ENCODE results near the gene TTC7B.

The TTC7B gene

DNA sequence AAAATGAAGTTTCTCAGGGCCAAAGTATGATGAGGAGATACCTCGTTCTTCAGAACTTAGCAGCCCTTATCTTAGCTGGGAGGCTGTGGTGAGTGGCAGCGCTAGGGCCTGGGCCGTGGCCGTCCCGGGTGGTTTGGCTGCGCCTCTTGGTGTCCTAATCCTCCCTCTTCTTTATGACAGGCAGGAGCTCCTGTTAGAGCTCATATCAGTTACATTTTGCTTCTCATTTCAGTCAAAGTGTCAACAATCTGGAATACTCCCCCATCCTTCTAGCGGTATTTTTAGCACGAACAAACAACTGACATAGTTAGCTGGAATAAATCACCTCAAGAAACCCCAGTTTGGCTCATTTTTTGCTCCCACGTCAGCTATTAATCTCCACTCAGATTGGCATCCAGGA lies 188.8 kb downstream of the TTC7B start:
- H3K36me3 Mint-ChIP-seq (ENCODE audit: insufficient read depth), result no peaks in the 10 kb centered on the region
- H3K4me1 Mint-ChIP-seq, result no peaks in the 10 kb centered on the region
- H3K27ac Mint-ChIP-seq (ENCODE audit: low read depth), result no peak overlapping the region
- DNase-seq (ENCODE audit: low spot score in 2 of 2), result no peak
- peaks cover 23% of the 10 kb centered on the region for H3K27me3 Mint-ChIP-seq
- ATAC-seq (replicated peaks; ENCODE audit: extremely low read depth, poor library complexity, severe bottlenecking), result no peak
- no peaks in the 10 kb centered on the region for H3K9me3 Mint-ChIP-seq
- H3K4me3 Mint-ChIP-seq, result no peak overlapping the region

DNA sequence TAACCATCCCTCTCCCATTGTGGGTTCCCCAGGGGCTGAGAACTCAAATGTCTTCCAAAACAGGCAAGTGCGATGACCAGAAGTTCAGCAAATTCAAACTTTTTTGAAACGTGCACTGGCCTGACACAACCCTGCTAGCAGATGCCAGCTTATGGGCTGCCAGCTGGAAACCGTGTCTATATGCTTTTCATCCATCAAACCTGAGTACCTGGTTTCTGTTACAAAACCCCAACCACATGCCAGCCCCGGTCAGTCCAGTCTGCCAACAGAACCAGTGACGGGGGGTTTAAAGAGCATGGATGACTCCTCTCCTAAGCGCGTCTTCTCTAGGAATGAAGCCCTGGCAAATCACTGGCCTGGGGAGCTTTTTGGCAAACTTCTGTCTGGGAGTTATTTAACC lies 189.7 kb downstream of the TTC7B start:
- Mint-ChIP-seq H3K36me3 (ENCODE audit: insufficient read depth) (no peaks in the 10 kb centered on the region), H3K27ac (ENCODE audit: low read depth) (no peak overlapping the region), H3K9me3 (no peaks in the 10 kb centered on the region), H3K4me3 (no peak overlapping the region), H3K4me1 (no peaks in the 10 kb centered on the region), H3K27me3 (peaks cover 17% of the 10 kb centered on the region)
- DNase-seq (ENCODE audit: low spot score in 2 of 2) (no peak), ATAC-seq (replicated peaks; ENCODE audit: extremely low read depth, poor library complexity, severe bottlenecking) (no peak)

DNA sequence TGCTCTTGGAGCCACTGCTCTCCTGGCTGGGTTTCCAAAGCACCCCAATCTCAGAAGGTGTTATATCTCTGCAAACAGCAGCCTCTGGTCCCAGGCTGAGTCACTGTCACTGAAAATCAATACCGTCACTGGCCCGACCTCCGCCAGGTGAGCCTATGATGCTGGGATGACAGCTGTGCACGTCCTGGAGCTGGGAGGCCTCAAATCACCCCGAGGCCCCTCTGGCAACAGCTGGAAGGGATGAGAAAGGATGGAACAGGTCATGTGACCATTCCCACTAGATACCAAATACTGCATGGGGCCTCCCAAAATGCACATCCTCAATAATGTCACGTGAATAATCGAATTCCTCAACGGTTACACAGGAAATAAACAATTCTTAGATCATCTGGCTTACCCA lies 190.8 kb downstream of the TTC7B start:
- H3K4me3 Mint-ChIP-seq, result no peak overlapping the region
- H3K27me3 Mint-ChIP-seq, result peaks cover 16% of the 10 kb centered on the region
- H3K36me3 Mint-ChIP-seq (ENCODE audit: insufficient read depth), result no peaks in the 10 kb centered on the region
- ATAC-seq (replicated peaks; ENCODE audit: extremely low read depth, poor library complexity, severe bottlenecking), result no peak
- no peaks in the 10 kb centered on the region for H3K9me3 Mint-ChIP-seq
- H3K4me1 Mint-ChIP-seq, result no peaks in the 10 kb centered on the region
- no peak overlapping the region for H3K27ac Mint-ChIP-seq (ENCODE audit: low read depth)
- no peak for DNase-seq (ENCODE audit: low spot score in 2 of 2)

DNA sequence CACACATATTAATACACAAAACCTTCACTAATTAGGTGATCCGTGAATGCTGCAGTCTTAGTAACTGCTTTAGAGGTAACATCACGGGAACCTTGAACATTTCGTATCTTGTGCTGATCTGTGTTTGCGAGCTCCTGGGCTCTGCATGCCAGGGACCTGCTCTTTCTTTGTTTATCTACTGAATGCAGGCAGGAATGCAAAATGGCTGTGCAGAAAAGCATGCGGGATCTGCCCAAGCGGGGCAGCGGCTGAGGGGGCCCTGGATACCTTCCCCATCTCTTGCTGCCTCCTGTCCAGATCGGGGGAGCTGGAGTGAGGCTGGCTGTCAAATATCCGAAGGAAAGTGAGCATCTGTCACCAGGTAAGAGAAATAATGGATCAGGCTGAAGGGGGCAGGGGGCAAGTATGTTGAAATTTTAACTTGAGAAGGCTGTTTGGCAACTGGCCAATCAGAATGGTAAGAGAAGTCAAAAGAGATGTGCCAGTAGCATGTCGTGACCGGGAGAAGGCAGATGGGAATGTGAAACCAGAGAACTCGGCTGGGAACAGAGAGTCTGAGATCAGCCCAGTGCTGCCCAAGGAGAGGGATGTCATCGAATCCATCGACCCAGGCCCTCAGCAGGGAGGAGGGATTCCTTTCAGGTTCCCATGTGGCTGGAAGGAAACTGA lies 191.4 kb downstream of the TTC7B start:
- ATAC-seq (replicated peaks; ENCODE audit: extremely low read depth, poor library complexity, severe bottlenecking), result no peak
- no peak for DNase-seq (ENCODE audit: low spot score in 2 of 2)

GRCh38 chr14:90624227-90624626 lies 192.0 kb downstream of the TTC7B start:
- Mint-ChIP-seq H3K4me1 (no peaks in the 10 kb centered on the region), H3K27me3 (peaks cover 9% of the 10 kb centered on the region), H3K9me3 (no peaks in the 10 kb centered on the region), H3K4me3 (no peak overlapping the region), H3K27ac (ENCODE audit: low read depth) (no peak overlapping the region), H3K36me3 (ENCODE audit: insufficient read depth) (no peaks in the 10 kb centered on the region)
- ATAC-seq (replicated peaks; ENCODE audit: extremely low read depth, poor library complexity, severe bottlenecking) (no peak), DNase-seq (ENCODE audit: low spot score in 2 of 2) (no peak)

More for the DNA sequence above, 191.4 kb downstream of the TTC7B start:
- H3K4me3 Mint-ChIP-seq, result no peak overlapping the region
- no peaks in the 10 kb centered on the region for H3K9me3 Mint-ChIP-seq
- H3K27ac Mint-ChIP-seq (ENCODE audit: low read depth), result no peak overlapping the region
- no peaks in the 10 kb centered on the region for H3K4me1 Mint-ChIP-seq
- H3K36me3 Mint-ChIP-seq (ENCODE audit: insufficient read depth), result no peaks in the 10 kb centered on the region
- H3K27me3 Mint-ChIP-seq, result peaks cover 12% of the 10 kb centered on the region

DNA sequence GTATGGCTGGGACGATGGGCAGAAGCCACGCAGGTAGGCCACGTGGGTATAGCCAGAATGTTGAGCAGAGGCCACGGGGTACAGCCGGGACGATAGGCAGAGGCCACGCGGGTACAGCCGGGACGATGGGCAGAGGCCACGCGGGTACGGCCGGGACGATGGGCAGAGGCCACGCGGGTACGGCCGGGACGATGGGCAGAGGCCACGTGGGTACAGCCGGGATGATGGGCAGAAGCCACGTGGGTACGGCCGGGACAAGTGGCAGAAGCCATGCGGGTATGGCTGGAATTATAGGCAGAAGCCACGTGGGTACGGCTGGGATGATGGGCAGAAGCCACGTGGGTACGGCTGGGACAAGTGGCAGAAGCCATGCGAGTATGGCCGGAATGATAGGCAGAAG lies 195.0 kb downstream of the TTC7B start:
- Mint-ChIP-seq H3K27ac (ENCODE audit: low read depth) (no peak overlapping the region), H3K4me3 (no peak overlapping the region), H3K27me3 (peaks cover 9% of the 10 kb centered on the region), H3K36me3 (ENCODE audit: insufficient read depth) (no peaks in the 10 kb centered on the region), H3K9me3 (no peaks in the 10 kb centered on the region), H3K4me1 (no peaks in the 10 kb centered on the region)
- ATAC-seq (replicated peaks; ENCODE audit: extremely low read depth, poor library complexity, severe bottlenecking) (no peak), DNase-seq (ENCODE audit: low spot score in 2 of 2) (no peak)

GRCh38 chr14:90620568-90621077 lies 195.6 kb downstream of the TTC7B start:
- H3K36me3 Mint-ChIP-seq (ENCODE audit: insufficient read depth), result no peaks in the 10 kb centered on the region
- no peak overlapping the region for H3K4me3 Mint-ChIP-seq
- no peak overlapping the region for H3K27ac Mint-ChIP-seq (ENCODE audit: low read depth)
- no peaks in the 10 kb centered on the region for H3K9me3 Mint-ChIP-seq
- H3K4me1 Mint-ChIP-seq, result no peaks in the 10 kb centered on the region
- H3K27me3 Mint-ChIP-seq, result peaks cover 9% of the 10 kb centered on the region
- ATAC-seq (replicated peaks; ENCODE audit: extremely low read depth, poor library complexity, severe bottlenecking) (no peak), DNase-seq (ENCODE audit: low spot score in 2 of 2) (no peak)

- H3K36me3 Mint-ChIP-seq (ENCODE audit: insufficient read depth), result no peaks in the 10 kb centered on the region
These were observed 196.3 kb downstream of the TTC7B start for GRCh38 chr14:90619911-90620310.

DNA sequence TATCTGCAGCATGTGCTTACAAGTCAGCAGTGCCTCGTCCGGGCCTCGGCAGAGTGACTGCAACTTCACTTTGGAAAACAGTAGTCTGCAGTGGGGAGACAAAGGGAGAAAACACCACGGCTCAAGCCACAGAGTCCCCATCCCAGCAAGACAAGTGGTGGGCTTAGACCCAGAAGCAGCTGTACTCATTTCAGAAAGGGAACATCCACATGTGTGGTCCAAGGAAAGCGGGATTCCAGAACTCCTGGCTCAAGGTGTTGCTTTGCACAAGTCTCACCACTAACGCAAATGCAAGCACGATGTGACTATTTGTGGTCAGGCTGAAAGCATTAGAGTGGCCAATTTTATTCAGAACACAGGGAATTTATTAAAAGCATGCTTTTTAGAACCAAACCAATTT lies 198.3 kb downstream of the TTC7B start:
- Mint-ChIP-seq H3K36me3 (ENCODE audit: insufficient read depth) (no peaks in the 10 kb centered on the region), H3K27ac (ENCODE audit: low read depth) (no peak overlapping the region), H3K9me3 (no peaks in the 10 kb centered on the region), H3K4me1 (no peaks in the 10 kb centered on the region), H3K27me3 (no peaks in the 10 kb centered on the region), H3K4me3 (no peak overlapping the region)
- ATAC-seq (replicated peaks; ENCODE audit: extremely low read depth, poor library complexity, severe bottlenecking) (no peak), DNase-seq (ENCODE audit: low spot score in 2 of 2) (no peak)

More at GRCh38 chr14:90619911-90620310, 196.3 kb downstream of the TTC7B start:
- H3K4me3 Mint-ChIP-seq, result no peak overlapping the region
- peaks cover 6% of the 10 kb centered on the region for H3K27me3 Mint-ChIP-seq
- no peak overlapping the region for H3K27ac Mint-ChIP-seq (ENCODE audit: low read depth)
- no peaks in the 10 kb centered on the region for H3K4me1 Mint-ChIP-seq
- DNase-seq (ENCODE audit: low spot score in 2 of 2), result no peak
- ATAC-seq (replicated peaks; ENCODE audit: extremely low read depth, poor library complexity, severe bottlenecking), result no peak
- H3K9me3 Mint-ChIP-seq, result no peaks in the 10 kb centered on the region

DNA sequence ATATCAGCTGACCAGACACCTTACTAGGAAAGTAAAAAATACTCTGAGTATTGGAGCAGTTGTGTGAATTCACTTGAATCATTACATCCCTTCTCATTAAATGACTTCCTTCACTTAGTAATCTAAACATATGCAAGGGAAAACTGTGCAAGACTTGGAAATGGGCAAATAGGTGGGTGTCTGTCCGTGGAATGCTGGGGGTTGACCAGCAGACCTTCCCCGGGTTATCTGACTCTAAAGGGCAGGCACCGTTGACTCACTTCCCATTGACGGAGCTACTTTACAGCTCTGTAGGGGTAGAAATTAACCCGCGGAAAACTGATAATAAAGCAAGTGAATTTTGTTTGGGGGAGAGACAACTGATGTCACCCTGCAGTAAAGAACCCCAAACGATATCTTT lies 199.3 kb downstream of the TTC7B start:
- Mint-ChIP-seq H3K27me3 (no peaks in the 10 kb centered on the region), H3K27ac (ENCODE audit: low read depth) (no peak overlapping the region), H3K9me3 (no peaks in the 10 kb centered on the region), H3K4me3 (no peak overlapping the region), H3K4me1 (no peaks in the 10 kb centered on the region), H3K36me3 (ENCODE audit: insufficient read depth) (no peaks in the 10 kb centered on the region)
- ATAC-seq (replicated peaks; ENCODE audit: extremely low read depth, poor library complexity, severe bottlenecking) (no peak), DNase-seq (ENCODE audit: low spot score in 2 of 2) (no peak)

GRCh38 chr14:90616313-90616712 lies 199.9 kb downstream of the TTC7B start:
- no peak overlapping the region for H3K4me3 Mint-ChIP-seq
- no peak for DNase-seq (ENCODE audit: low spot score in 2 of 2)
- no peaks in the 10 kb centered on the region for H3K9me3 Mint-ChIP-seq
- H3K27me3 Mint-ChIP-seq, result no peaks in the 10 kb centered on the region
- no peaks in the 10 kb centered on the region for H3K4me1 Mint-ChIP-seq
- H3K27ac Mint-ChIP-seq (ENCODE audit: low read depth), result no peak overlapping the region
- H3K36me3 Mint-ChIP-seq (ENCODE audit: insufficient read depth), result no peaks in the 10 kb centered on the region
- ATAC-seq (replicated peaks; ENCODE audit: extremely low read depth, poor library complexity, severe bottlenecking), result no peak

DNA sequence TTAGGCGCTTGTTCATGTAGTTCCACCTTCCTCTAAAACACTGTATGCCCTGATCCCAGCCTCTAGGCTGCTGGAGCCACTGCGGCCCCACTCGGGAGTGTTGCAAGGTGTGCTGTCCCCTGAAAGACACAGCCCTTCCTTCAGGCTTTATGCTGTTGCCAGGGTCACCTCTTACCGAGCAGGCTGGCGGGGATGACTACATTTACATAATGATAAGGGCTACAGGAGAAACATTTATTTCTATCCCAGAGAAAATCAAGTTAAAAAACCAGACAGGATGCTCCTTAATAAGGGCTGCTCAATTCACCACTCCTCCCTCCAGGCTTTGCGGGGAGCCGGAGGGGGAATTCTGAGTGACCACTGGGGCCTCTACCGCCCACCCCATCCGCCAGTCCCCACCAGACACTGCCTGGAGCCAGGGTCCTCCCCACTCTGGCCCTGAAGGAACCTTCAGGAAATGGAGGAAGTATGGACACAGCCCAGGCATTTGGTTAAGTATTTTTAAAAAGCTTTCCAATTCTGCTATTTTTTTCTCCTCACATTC lies 200.6 kb downstream of the TTC7B start:
- DNase-seq (ENCODE audit: low spot score in 2 of 2), result no peak
- Mint-ChIP-seq H3K9me3 (no peaks in the 10 kb centered on the region), H3K27me3 (no peaks in the 10 kb centered on the region), H3K36me3 (ENCODE audit: insufficient read depth) (no peaks in the 10 kb centered on the region), H3K4me3 (no peak overlapping the region), H3K4me1 (no peaks in the 10 kb centered on the region), H3K27ac (ENCODE audit: low read depth) (no peak overlapping the region)
- no peak for ATAC-seq (replicated peaks; ENCODE audit: extremely low read depth, poor library complexity, severe bottlenecking)

- H3K27ac Mint-ChIP-seq (ENCODE audit: low read depth), result no peak overlapping the region
- no peaks in the 10 kb centered on the region for H3K4me1 Mint-ChIP-seq
- no peak overlapping the region for H3K4me3 Mint-ChIP-seq
- H3K36me3 Mint-ChIP-seq (ENCODE audit: insufficient read depth), result no peaks in the 10 kb centered on the region
- DNase-seq (ENCODE audit: low spot score in 2 of 2), result no peak
- no peak for ATAC-seq (replicated peaks; ENCODE audit: extremely low read depth, poor library complexity, severe bottlenecking)
- H3K9me3 Mint-ChIP-seq, result no peaks in the 10 kb centered on the region
- no peaks in the 10 kb centered on the region for H3K27me3 Mint-ChIP-seq
These were observed 201.3 kb downstream of the TTC7B start for GRCh38 chr14:90614696-90615516.
